ENCODE measurements around the gene NUP58. TPM values are rescaled to one million over a fixed set of nuclear protein-coding genes. Genes with fewer than 3 reads are reported as not detected.

Gene NUP58
- total RNA-seq, 1 donor from 2014 or later = 48.4 TPM

GRCh38 chr13:25391932-25392331 is 90.5 kb downstream of the NUP58 start:
- no peaks in the 10 kb centered on the region for H3K36me3 Mint-ChIP-seq (ENCODE audit: low read depth)
- DNase-seq = no peak
- peaks cover 10% of the 10 kb centered on the region for H3K27me3 Mint-ChIP-seq
- CTCF ChIA-PET = no interaction called here
- TF ChIP-seq, protein P1, sequence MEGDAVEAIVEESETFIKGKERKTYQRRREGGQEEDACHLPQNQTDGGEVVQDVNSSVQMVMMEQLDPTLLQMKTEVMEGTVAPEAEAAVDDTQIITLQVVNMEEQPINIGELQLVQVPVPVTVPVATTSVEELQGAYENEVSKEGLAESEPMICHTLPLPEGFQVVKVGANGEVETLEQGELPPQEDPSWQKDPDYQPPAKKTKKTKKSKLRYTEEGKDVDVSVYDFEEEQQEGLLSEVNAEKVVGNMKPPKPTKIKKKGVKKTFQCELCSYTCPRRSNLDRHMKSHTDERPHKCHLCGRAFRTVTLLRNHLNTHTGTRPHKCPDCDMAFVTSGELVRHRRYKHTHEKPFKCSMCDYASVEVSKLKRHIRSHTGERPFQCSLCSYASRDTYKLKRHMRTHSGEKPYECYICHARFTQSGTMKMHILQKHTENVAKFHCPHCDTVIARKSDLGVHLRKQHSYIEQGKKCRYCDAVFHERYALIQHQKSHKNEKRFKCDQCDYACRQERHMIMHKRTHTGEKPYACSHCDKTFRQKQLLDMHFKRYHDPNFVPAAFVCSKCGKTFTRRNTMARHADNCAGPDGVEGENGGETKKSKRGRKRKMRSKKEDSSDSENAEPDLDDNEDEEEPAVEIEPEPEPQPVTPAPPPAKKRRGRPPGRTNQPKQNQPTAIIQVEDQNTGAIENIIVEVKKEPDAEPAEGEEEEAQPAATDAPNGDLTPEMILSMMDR (IDR thresholded peaks at IDR 0.05) = no peak
- H3K4me1 Mint-ChIP-seq = no peaks in the 10 kb centered on the region
- no peak overlapping the region for H3K27ac Mint-ChIP-seq
- no peak overlapping the region for H3K4me3 Mint-ChIP-seq
- H3K9me3 Mint-ChIP-seq = peaks cover 5% of the 10 kb centered on the region
- ATAC-seq (ENCODE audit: low read depth) = no peak
- POLR2A ChIA-PET = no interaction called here
- intact Hi-C loops (cut with micrococcal nuclease) = no loop called here

Other genes with a start within 250 kb of the NUP58 start
- gene PABPC3, start 205.5 kb upstream of the NUP58 start, total RNA-seq = 0.35 and 0.46 TPM in 2 replicates
- not detected in 2 replicates for gene AMER2, start 129.3 kb upstream of the NUP58 start, total RNA-seq
- gene MTMR6, start 14.1 kb upstream of the NUP58 start, total RNA-seq = 18.3 and 19.8 TPM in 2 replicates
- not detected in 2 replicates for gene ATP8A2, start 70.3 kb downstream of the NUP58 start, total RNA-seq

Measured in activated B cell treated with CpG ODN at 0.5 μM for 24 hours (primary cell).